GM12874 (cell line): ENCODE data around the gene TRRAP.

ENCODE experiments used
- CTCF ChIP-seq: IDR thresholded peaks from 2 replicates; pipeline ENCODE4 v1.5.1; 2011; ENCODE audit warnings: low read depth, mild to moderate bottlenecking, control low read depth, low read length, moderate library complexity; ENCODE audit not compliant: insufficient read depth

Gene TRRAP

GRCh38 chr7:98840096-98840495 is 38.2 kb upstream of the TRRAP start:
- TF ChIP-seq CTCF, result no peak

- no peak for TF ChIP-seq CTCF
Observed at GRCh38 chr7:98840722-98841121, 37.6 kb upstream of the TRRAP start.

GRCh38 chr7:98841179-98841997 is 36.9 kb upstream of the TRRAP start:
- peak; percentile 98 for TF ChIP-seq CTCF

GRCh38 chr7:98848918-98849317 is 29.4 kb upstream of the TRRAP start:
- TF ChIP-seq CTCF, result no peak

GRCh38 chr7:98852826-98853225 is 25.5 kb upstream of the TRRAP start:
- TF ChIP-seq CTCF, result no peak

GRCh38 chr7:98855610-98856422 is 22.5 kb upstream of the TRRAP start:
- no peak for TF ChIP-seq CTCF

- TF ChIP-seq CTCF, result no peak
Observed at GRCh38 chr7:98860071-98860470, 18.3 kb upstream of the TRRAP start.
